A172 (cell line): ENCODE data around the gene CAMKK1. TPM values are rescaled to one million over a fixed set of nuclear protein-coding genes. Genes with fewer than 3 reads are reported as not detected.

ENCODE experiments used
- DNase-seq: peaks from one replicate; pipeline ENCODE4 v3.0.0-alpha.2; 2015; ENCODE audit warnings: low spot score
- total RNA-seq: library from RNA; depleted of rRNA; stranded (reverse); fragments of >200 nt; shearing (Covaris generic); gene quantifications from 2 replicates; pipeline ENCODE4 v1.2.3, GENCODE V29; 2014; rRNA removed

The CAMKK1 gene
- total RNA-seq, 1 experiment from 2014 or later, result 12.9 TPM

DNA sequence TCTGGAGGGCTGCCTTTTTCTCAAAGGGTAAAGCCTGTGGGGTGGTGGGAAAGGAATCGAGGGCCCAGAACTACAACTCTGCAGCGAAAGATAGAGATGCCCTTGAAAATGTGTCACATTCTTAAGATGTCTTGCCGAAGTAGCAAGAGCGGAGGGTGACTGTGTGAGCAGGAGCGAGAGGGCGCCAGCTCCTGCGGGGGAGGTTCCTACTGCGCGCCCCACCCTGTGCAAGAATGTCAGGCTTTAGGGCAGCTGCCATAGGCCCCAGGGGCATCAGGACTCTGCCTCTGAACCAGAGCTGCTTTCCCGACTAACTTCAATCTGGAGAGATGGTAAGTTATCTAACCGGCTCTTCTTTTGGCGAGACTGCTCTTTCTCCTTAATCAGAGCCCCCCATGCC lies 80.1 kb downstream of the CAMKK1 start:
- peak; percentile 81 for DNase-seq

DNA sequence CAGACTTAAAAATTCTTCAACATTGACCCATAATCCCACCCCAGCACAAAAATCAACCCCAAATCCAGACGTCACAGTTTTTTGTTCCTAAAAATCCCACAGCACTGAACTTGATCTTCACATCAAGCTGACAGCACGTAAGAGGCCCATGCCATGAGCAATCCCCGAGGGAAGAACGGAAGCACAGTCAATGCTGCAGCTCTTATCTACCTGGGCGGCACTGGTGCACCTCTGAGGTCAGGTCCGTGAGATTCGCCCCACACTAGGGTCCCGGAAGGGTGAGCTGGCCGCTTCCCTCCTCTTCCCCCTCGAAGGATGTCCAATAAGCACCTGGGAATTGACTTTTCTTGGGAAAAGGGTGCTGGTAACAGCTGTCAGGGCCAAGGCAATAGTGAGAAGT lies 80.6 kb downstream of the CAMKK1 start:
- DNase-seq, result no peak

Other genes starting within 250 kb of the CAMKK1 start
- 360 and 391 TPM in 2 replicates for gene TAX1BP3, start 224.5 kb downstream of the CAMKK1 start, total RNA-seq
- 43.4 and 66.8 TPM in 2 replicates for gene EMC6, start 224.2 kb downstream of the CAMKK1 start, total RNA-seq
- 32.7 and 35.4 TPM in 2 replicates for gene P2RX5, start 196.9 kb downstream of the CAMKK1 start, total RNA-seq
- gene HASPIN, start 169.2 kb downstream of the CAMKK1 start, total RNA-seq, result 20.5 and 22.6 TPM in 2 replicates
- gene ITGAE, start 91.9 kb downstream of the CAMKK1 start, total RNA-seq, result 70.5 and 88.5 TPM in 2 replicates
- gene NCBP3, start 46.8 kb downstream of the CAMKK1 start, total RNA-seq, result 22.1 and 28.1 TPM in 2 replicates
- 0.67 and 1.2 TPM in 2 replicates for gene P2RX1, start 23.4 kb upstream of the CAMKK1 start, total RNA-seq
- gene ATP2A3, start 71.4 kb upstream of the CAMKK1 start, total RNA-seq, result 1.3 and 5.8 TPM in 2 replicates
- 21.1 and 22.4 TPM in 2 replicates for gene ZZEF1, start 250.0 kb upstream of the CAMKK1 start, total RNA-seq